Endothelial cell of umbilical vein (primary cell): ENCODE results near the gene TTLL5. TPM values are rescaled to one million over a fixed set of nuclear protein-coding genes. Genes with fewer than 3 reads are reported as not detected.

Experiments
- BruUV-seq: library from RNA; stranded (reverse); fragments of 400-500 nt; replicated peaks from 2 replicates; lab custom pipeline; 2021; lab: Mats Ljungman, UMichigan
- CTCF ChIA-PET: fragments of 300-600, 350-600 bp; sonication (Branson Sonifier 250); formaldehyde crosslinking; loops from one replicate; lab custom pipeline; 2021; ENCODE audit warnings: antibody characterized with exemption, inconsistent platforms; lab: Charles Lee
- POLR2A ChIA-PET: fragments of 300-600, 350-600 bp; sonication (Branson Sonifier 250); formaldehyde crosslinking; loops from one replicate; lab custom pipeline; 2021; ENCODE audit warnings: antibody characterized with exemption, inconsistent platforms; lab: Charles Lee
- DNase-seq: peaks from one replicate; pipeline ENCODE4 v3.0.0-alpha.2; 2011; ENCODE audit warnings: low read depth, low spot score
- FAIRE-seq: peaks from 2 replicates; lab custom pipeline; 2011; peaks lifted over from hg19 to GRCh38; lab: Jason Lieb, UNC
- H2AFZ ChIP-seq: 2 replicates; pipeline ENCODE4 v1.6.0; 2012; ENCODE audit warnings: low read depth, low read length, control low read depth, inconsistent platforms
- H3K27ac ChIP-seq: 2 replicates; pipeline ENCODE4 v1.5.1; 2011; ENCODE audit warnings: low read depth, mild to moderate bottlenecking, control low read depth, low read length, moderate library complexity; ENCODE audit not compliant: insufficient read depth
- H3K27me3 ChIP-seq, 2 experiments: 2 replicates each; pipeline versions ENCODE4 v1.6.0 to v1.6.1; 2011; ENCODE audit warnings: low read length in 2 of 2, mixed read lengths in 1 of 2; ENCODE audit not compliant: control insufficient read depth in 2 of 2, insufficient read depth in 2 of 2
- H3K36me3 ChIP-seq, 2 experiments: 2 replicates in 1 of 2; 3 replicates in 1 of 2; pipeline ENCODE4 v1.5.1; 2011; ENCODE audit warnings: low read length in 2 of 2, mild to moderate bottlenecking in 1 of 2, moderate library complexity in 1 of 2; ENCODE audit not compliant: control insufficient read depth in 2 of 2, insufficient read depth in 2 of 2; ENCODE audit errors: extremely low read depth in 1 of 2
- H3K4me1 ChIP-seq: 3 replicates; pipeline ENCODE4 v1.5.1; 2011; ENCODE audit warnings: mild to moderate bottlenecking, low read length; ENCODE audit not compliant: control insufficient read depth, insufficient read depth; ENCODE audit errors: extremely low read depth
- H3K4me2 ChIP-seq: 2 replicates; pipeline ENCODE4 v1.6.1; 2011; ENCODE audit warnings: low read length, control low read depth, mixed read lengths; ENCODE audit not compliant: insufficient read depth
- H3K4me3 ChIP-seq, 3 experiments: fragments of 200-600 bp in 1 of 3; sonication (generic), shearing (Covaris generic) in 1 of 3; replicated peaks in 1 of 3; 2 replicates each; pipeline ENCODE4 v1.5.1; 2011 to 2016; ENCODE audit warnings: control low read depth in 3 of 3, low read length in 3 of 3, mild to moderate bottlenecking in 2 of 3, inconsistent platforms in 1 of 3, low read depth in 1 of 3, moderate library complexity in 1 of 3; ENCODE audit not compliant: insufficient read depth in 1 of 3
- H3K79me2 ChIP-seq: 2 replicates; pipeline ENCODE4 v1.6.0; 2012; ENCODE audit warnings: low read length, inconsistent platforms; ENCODE audit not compliant: control insufficient read depth, insufficient read depth
- H3K9ac ChIP-seq: replicated peaks from 2 replicates; pipeline ENCODE3; 2011; ENCODE audit warnings: low read length, control low read depth; ENCODE audit not compliant: insufficient read depth; ENCODE audit errors: extremely low read depth
- H3K9me1 ChIP-seq: replicated peaks from 3 replicates; pipeline ENCODE4 v1.6.0; 2011; ENCODE audit warnings: mild to moderate bottlenecking, low read length; ENCODE audit not compliant: control insufficient read depth, insufficient read depth; ENCODE audit errors: extremely low read depth
- H3K9me3 ChIP-seq: replicated peaks from 2 replicates; pipeline ENCODE4 v1.5.1; 2012; ENCODE audit warnings: low read length, inconsistent platforms; ENCODE audit not compliant: control insufficient read depth, insufficient read depth
- H4K20me1 ChIP-seq: replicated peaks from 2 replicates; pipeline ENCODE3; 2011; ENCODE audit warnings: mild to moderate bottlenecking, low read length; ENCODE audit not compliant: control insufficient read depth, insufficient read depth; ENCODE audit errors: extremely low read depth
- CTCF ChIP-seq, 2 donors: IDR thresholded peaks; 1 replicate in 1 of 2; 2 replicates in 1 of 2; pipeline ENCODE4 v1.5.1; 2011; ENCODE audit warnings: low read length in 2 of 2, mild to moderate bottlenecking in 2 of 2, moderate library complexity in 2 of 2, control low read depth in 1 of 2, inconsistent platforms in 1 of 2, low read depth in 1 of 2; ENCODE audit not compliant: insufficient read depth in 1 of 2; ENCODE audit errors: extremely low read depth in 1 of 2
- EZH2 ChIP-seq: IDR thresholded peaks from 2 replicates; pipeline ENCODE4 v1.6.1; 2012; ENCODE audit warnings: borderline replicate concordance, low read depth, mild to moderate bottlenecking, moderate library complexity, low read length, inconsistent platforms; ENCODE audit not compliant: severe bottlenecking
- FOS ChIP-seq: IDR thresholded peaks from 2 replicates; pipeline ENCODE4 v1.6.1; 2011; ENCODE audit warnings: mild to moderate bottlenecking, low read length, moderate library complexity, borderline replicate concordance; ENCODE audit not compliant: insufficient read depth
- GATA2 ChIP-seq: IDR thresholded peaks from 2 replicates; pipeline ENCODE4 v1.7.0; 2011; ENCODE audit warnings: low read depth, mild to moderate bottlenecking, moderate library complexity, mixed read lengths, low read length; ENCODE audit not compliant: insufficient read length, insufficient read depth
- JUN ChIP-seq: IDR thresholded peaks from 2 replicates; pipeline ENCODE4 v1.6.1; 2011; ENCODE audit warnings: borderline replicate concordance, low read depth; ENCODE audit not compliant: insufficient read length, insufficient read depth
- MAX ChIP-seq: IDR thresholded peaks from 2 replicates; pipeline ENCODE4 v1.6.1; 2011; ENCODE audit not compliant: insufficient read depth, insufficient read length
- MYC ChIP-seq: IDR thresholded peaks from one replicate; pipeline ENCODE4 v1.6.1; 2011; ENCODE audit warnings: mild to moderate bottlenecking, low read depth, low read length
- POLR2A ChIP-seq: IDR thresholded peaks from 2 replicates; pipeline ENCODE4 v1.6.1; 2012; ENCODE audit warnings: low read depth, mild to moderate bottlenecking, control low read depth, low read length
- POLR2AphosphoS5 ChIP-seq: IDR thresholded peaks from 2 replicates; pipeline ENCODE4 v1.6.1; 2012; ENCODE audit warnings: low read depth, mild to moderate bottlenecking, control low read depth, low read length, moderate library complexity; ENCODE audit not compliant: insufficient read depth
- dilution Hi-C: fragments of 300-500 bp; cut with MboI; formaldehyde crosslinking; loops from one replicate; pipeline ENCODE4 v1.15.0; 2019; ENCODE audit warnings: low sequenced_read_pairs; ENCODE audit not compliant: extremely low pct_ligation_motif_present
- intact Hi-C: fragments of 100-400 bp; cut with micrococcal nuclease; formaldehyde crosslinking; loops from one replicate; pipeline ENCODE4 v1.10.0; 2022
- polyA plus RNA-seq, 4 experiments: library from polyadenylated mRNA; depleted of rRNA in 3 of 4; stranded (reverse) in 3 of 4; unstranded in 1 of 4; fragments of >200 nt; gene quantifications; 2 replicates each; pipeline versions ENCODE4 v1.2.1 to v1.2.3, GENCODE V29; 2011 to 2012; ENCODE audit warnings: missing spikeins in 1 of 4
- total RNA-seq: library from RNA; stranded (reverse); gene quantifications from 2 replicates; pipeline ENCODE4 v1.2.3, GENCODE V29; 2021

The TTLL5 gene
- total and polyA plus RNA-seq, 2 donors (not counting 3 experiments of a cell fraction or from before 2014, with no cell fraction given): 33.2 to 93.6 TPM

GRCh38 chr14:75802486-75802885 lies 141.4 kb downstream of the TTLL5 start:
- Histone ChIP-seq H3K27me3 (no peaks in the 10 kb centered on the region), H3K79me2 (peaks cover 4% of the 10 kb centered on the region), H3K4me1 (no peaks in the 10 kb centered on the region), H4K20me1 (no peaks in the 10 kb centered on the region), H3K4me2 (no peak overlapping the region), H3K27ac (no peak overlapping the region), H3K36me3 (peaks cover 0 to 7% of the 10 kb centered on the region in 2 experiments), H3K9me3 (no peaks in the 10 kb centered on the region), H2AFZ (no peak overlapping the region), H3K4me3 (no peak overlapping the region), H3K9me1 (no peaks in the 10 kb centered on the region), H3K9ac (no peak overlapping the region)
- CTCF ChIA-PET: interaction anchor here (0.7 to 3.5 kb wide), 5 partner anchors 8 to 104 kb away, joined by 3 to 13 read pairs (median 3); no protein-coding TSS in a partner anchor
- intact Hi-C loops: no loop called here
- DNase-seq (no peak), FAIRE-seq (no peak)
- POLR2A ChIA-PET: no interaction called here
- no TSS peak for BruUV-seq
- dilution Hi-C loops: no loop called here
- no peak for TF ChIP-seq POLR2A
- no peak for TF ChIP-seq CTCF (IDR thresholded peaks at IDR 0.05; ENCODE audit: extremely low read depth in 1 of 2, insufficient read depth in 1 of 2, low read depth in 1 of 2, low read length in 2 of 2)
- no peak for TF ChIP-seq FOS
- TF ChIP-seq EZH2: no peak
- TF ChIP-seq GATA2: no peak
- no peak for TF ChIP-seq MAX
- no peak for TF ChIP-seq MYC
- TF ChIP-seq JUN: no peak
- no peak for TF ChIP-seq POLR2AphosphoS5
